Measurements from ENCODE around the gene PRR13.
"Not testable (repeated sequence)": the region's sequence is repeated elsewhere in the genome, so short reads cannot be mapped to it uniquely, and the experiment has no call there.

Gene PRR13

GRCh38 chr12:53472056-53472582, 30.6 kb downstream of the PRR13 start:
- TF ChIP-seq GATA1 (IDR thresholded peaks at IDR 0.05; ENCODE audit: low read depth, low read length) (no peak), POLR2A (IDR thresholded peaks at IDR 0.05; ENCODE audit: low read length) (no peak)
- no peak for DNase-seq

- TF ChIP-seq POLR2A (IDR thresholded peaks at IDR 0.05; ENCODE audit: low read length) = no peak
- TF ChIP-seq GATA1 (IDR thresholded peaks at IDR 0.05; ENCODE audit: low read depth, low read length) = no peak
Measured at GRCh38 chr12:53474077-53474476, 32.5 kb downstream of the PRR13 start.

GRCh38 chr12:53474819-53475218, 33.3 kb downstream of the PRR13 start:
- no peak for DNase-seq
- TF ChIP-seq GATA1 (IDR thresholded peaks at IDR 0.05; ENCODE audit: low read depth, low read length) = no peak
- no peak for TF ChIP-seq POLR2A (IDR thresholded peaks at IDR 0.05; ENCODE audit: low read length)

More at GRCh38 chr12:53474077-53474476, 32.5 kb downstream of the PRR13 start:
- no peak for DNase-seq

- peak; percentile 30 to 48 for DNase-seq
- TF ChIP-seq POLR2A (IDR thresholded peaks at IDR 0.05; ENCODE audit: low read length) = no peak
- TF ChIP-seq GATA1 (IDR thresholded peaks at IDR 0.05; ENCODE audit: low read depth, low read length) = no peak
Measured at GRCh38 chr12:53476769-53477209, 35.3 kb downstream of the PRR13 start.

GRCh38 chr12:53478865-53479264, 37.3 kb downstream of the PRR13 start:
- no peak for DNase-seq
- TF ChIP-seq POLR2A (IDR thresholded peaks at IDR 0.05; ENCODE audit: low read length) = no peak
- TF ChIP-seq GATA1 (IDR thresholded peaks at IDR 0.05; ENCODE audit: low read depth, low read length) = no peak

GRCh38 chr12:53479331-53479730, 37.8 kb downstream of the PRR13 start:
- no peak for TF ChIP-seq GATA1 (IDR thresholded peaks at IDR 0.05; ENCODE audit: low read depth, low read length)
- TF ChIP-seq POLR2A (IDR thresholded peaks at IDR 0.05; ENCODE audit: low read length) = no peak
- no peak for DNase-seq

- TF ChIP-seq POLR2A (IDR thresholded peaks at IDR 0.05; ENCODE audit: low read length) (no peak), GATA1 (IDR thresholded peaks at IDR 0.05; ENCODE audit: low read depth, low read length) (no peak)
- peak in 1 of 2 experiments; percentile 22 for DNase-seq
Measured at GRCh38 chr12:53480491-53481442, 39.2 kb downstream of the PRR13 start.

- DNase-seq = not testable (repeated sequence)
Measured at GRCh38 chr12:53481458-53481857, 39.9 kb downstream of the PRR13 start.

- DNase-seq = peak in 1 of 2 experiments; percentile 32
- no peak for TF ChIP-seq POLR2A (IDR thresholded peaks at IDR 0.05; ENCODE audit: low read length)
Measured at GRCh38 chr12:53481939-53482586, 40.5 kb downstream of the PRR13 start.

- DNase-seq = no peak
- TF ChIP-seq POLR2A (IDR thresholded peaks at IDR 0.05; ENCODE audit: low read length) (no peak), GATA1 (IDR thresholded peaks at IDR 0.05; ENCODE audit: low read depth, low read length) (no peak)
Measured at GRCh38 chr12:53482626-53483168, 41.2 kb downstream of the PRR13 start.

GRCh38 chr12:53483225-53483978, 41.9 kb downstream of the PRR13 start:
- DNase-seq = no peak
- TF ChIP-seq POLR2A (IDR thresholded peaks at IDR 0.05; ENCODE audit: low read length) (peak; percentile 42), GATA1 (IDR thresholded peaks at IDR 0.05; ENCODE audit: low read depth, low read length) (no peak)

- TF ChIP-seq GATA1 (IDR thresholded peaks at IDR 0.05; ENCODE audit: low read depth, low read length) (no peak), POLR2A (IDR thresholded peaks at IDR 0.05; ENCODE audit: low read length) (no peak)
- no peak for DNase-seq
Measured at GRCh38 chr12:53483979-53484377, 42.4 kb downstream of the PRR13 start.

Data from erythroblast (primary cell).